NCI-H524 treated with DMSO at 0.1 percent for 48 hours (cell line): ENCODE results near the gene ABCA7.
"Not testable (repeated sequence)": the region's sequence is repeated elsewhere in the genome, so short reads cannot be mapped to it uniquely, and the experiment has no call there.

Experiments used
- DNase-seq: peaks from one replicate; lab custom pipeline; 2025; lab: John Stamatoyannopoulos, UW

Gene ABCA7

DNA sequence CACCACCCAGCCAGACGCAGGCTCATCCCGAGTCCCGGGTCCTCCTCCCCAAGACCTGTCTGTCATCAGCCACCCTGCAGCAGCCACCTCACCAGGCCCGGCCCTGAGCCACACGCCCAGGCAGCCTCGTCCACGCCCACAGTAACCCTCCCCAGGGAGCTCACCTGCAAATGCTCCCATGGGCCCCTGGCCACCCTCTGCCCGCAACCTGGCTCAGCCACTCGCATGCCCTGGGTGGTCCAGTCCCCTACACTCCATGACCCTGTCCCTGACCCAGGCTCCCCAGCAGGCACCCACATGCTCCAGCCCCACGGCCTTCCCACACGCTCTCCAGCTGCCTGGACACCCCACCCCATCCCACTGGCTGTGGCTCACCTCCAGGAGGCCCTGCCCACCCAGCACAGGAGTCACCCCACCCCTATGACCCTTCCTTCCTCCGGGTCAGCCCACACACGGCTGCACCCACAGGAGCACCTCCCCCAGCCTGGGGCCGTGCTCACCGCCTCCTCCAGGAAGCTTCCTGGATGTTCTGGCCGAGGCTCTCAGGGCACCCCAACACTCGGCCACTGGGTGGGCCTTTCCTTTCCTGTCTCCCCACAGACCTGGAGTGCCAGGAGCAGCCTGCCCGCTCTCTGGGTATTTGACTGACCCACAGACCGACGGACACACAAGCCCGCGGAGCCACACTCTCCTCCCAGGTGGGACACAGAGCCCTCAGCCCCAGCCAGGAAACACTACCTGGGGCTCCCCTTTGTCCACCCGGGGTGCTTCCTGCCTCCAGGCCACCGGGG lies 22.6 kb upstream of the ABCA7 start:
- no peak for DNase-seq

DNA sequence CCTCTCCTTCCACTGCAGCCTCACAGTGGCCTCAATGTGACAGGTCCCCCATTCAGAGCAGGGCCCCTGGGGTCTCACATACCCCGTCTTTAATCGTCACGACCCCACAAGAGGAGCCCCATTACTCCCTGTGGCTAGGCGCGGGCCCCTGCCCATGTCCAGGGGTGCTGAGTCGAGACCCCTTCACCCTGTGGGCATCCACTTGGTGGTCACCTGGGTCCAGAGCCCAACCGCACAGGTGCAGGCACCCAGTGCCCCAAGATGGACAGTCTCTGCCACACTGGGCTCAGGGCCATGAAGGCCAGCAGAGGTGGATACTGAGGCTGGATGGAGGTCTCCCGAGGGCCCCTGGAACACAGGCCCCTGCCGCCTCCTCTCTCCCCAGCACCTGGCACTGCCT lies 22.0 kb upstream of the ABCA7 start:
- no peak for DNase-seq

- DNase-seq: no peak
Observed at GRCh38 chr19:1018393-1018792, 21.5 kb upstream of the ABCA7 start.

- DNase-seq: no peak
Observed at GRCh38 chr19:1018932-1019615, 20.8 kb upstream of the ABCA7 start.

GRCh38 chr19:1019616-1019961 lies 20.3 kb upstream of the ABCA7 start:
- DNase-seq: no peak

DNA sequence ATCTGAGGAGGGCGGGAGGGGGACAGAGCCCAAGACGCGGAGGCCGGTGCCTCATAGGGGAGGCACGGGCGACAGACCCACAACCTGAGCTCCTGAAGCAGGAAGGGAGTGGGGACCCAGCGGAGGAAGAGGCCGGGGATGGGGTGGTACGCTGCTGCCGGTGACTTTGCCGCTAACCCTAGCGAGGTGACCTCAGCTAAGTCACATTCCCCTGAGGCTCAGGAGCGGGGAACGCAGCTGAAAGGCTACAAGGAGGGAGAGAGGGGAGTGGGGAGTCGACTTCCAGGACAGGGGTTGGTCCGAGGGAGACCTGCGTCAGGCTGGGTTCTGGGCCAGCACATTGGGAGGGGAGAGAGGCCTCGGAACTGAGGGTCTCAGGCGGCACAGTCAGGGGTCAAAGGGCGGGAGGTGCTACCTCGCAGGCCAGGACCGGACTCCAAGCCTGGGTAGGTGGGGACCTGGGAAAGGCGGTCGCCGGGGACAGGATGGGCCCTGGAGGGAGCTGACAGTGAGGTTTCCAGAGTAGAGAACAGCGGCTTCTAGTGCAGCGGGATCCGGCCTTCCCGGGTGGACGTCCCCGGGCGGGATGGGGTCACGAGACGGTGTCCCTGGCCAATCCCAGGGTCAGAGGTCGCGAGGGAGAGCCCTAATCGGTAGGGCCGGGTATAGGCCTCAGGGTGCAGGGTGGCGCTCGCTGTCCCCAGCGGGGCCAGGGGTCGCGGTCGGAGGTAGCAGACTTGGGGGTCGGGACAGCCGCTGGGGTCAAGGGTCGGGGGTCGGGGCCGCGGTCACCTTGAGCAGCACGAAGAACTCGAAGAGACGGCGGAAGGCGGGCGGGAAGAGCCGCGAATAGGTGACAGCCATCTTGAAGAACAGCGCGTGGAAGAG lies 19.7 kb upstream of the ABCA7 start:
- DNase-seq: no peak

- DNase-seq: peak; percentile 87
Observed at GRCh38 chr19:1020868-1021425, 19.0 kb upstream of the ABCA7 start, which contains the start of gene TMEM259. TSS of gene TMEM259 (minus strand) at chr19:1021123. CDS start at chr19:1020996, 127 bp downstream.

GRCh38 chr19:1023883-1024188 lies 16.1 kb upstream of the ABCA7 start:
- not testable (repeated sequence) for DNase-seq

DNA sequence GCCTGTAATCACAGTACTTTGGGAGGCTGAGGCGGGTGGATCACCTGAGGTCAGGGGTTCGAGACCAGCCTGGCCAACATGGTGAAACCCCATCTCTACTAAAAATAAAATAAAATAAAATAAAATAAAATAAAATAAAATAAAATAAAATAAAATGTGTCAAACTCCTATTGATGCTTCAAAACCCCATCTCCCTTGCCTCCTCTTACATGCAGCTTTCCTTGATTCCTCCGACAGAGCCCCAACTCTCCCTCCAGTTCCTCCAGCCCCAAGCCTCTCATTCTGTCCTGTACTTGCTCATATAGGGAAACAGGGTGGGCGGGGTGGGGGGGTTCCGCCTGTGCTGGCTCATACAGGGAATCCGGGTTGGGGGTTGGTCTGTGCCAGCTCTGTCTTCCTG lies 14.8 kb upstream of the ABCA7 start:
- not testable (repeated sequence) for DNase-seq

DNA sequence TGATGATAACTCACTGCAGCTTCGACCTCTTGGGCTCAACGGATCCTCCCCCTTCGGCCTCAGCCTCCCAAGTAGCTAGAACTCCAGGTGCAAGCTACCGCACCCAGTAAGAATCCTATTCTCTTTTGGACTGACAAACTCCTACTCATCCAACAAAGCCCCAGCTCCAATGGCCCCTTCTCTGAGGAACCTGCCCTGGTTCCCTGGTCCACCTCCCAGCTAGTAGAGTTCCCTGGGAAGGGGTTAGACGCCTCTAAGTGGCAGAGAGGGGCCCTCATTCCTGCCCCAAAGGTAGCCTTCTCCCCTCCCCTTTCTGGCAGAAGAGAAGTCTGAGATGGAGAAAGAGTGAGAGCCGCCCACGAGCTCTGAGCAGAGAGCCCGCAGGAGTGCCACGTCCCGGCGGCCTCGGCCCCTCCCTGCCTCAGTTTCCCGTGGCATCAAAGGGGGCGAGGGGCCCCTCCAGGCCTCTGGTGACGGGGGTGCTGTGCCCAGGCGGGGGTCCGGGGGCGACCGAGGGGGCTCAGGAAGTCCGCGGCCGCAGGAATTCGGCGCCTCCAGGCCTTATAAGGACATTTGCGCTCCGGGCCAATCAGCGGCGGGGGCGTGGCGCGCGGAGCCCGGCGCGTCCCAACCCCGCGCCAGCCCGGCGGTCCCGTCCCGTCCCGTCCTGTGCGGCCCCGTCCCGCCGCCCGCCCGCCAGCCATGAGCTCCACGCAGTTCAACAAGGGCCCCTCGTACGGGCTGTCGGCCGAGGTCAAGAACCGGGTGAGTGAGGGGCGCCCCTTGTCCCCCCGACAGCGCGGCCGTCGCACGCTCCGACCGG lies 13.7 kb upstream of the ABCA7 start, which contains the start of gene CNN2:
CNN2 (plus strand) TSS at position 649 of the 823 bp plus-strand sequence; CDS start at position 703, 54 bp downstream.
- no peak for DNase-seq

- DNase-seq: no peak
Observed at GRCh38 chr19:1026783-1027649, 12.9 kb upstream of the ABCA7 start.

- no peak for DNase-seq
Observed at GRCh38 chr19:1027650-1028061, 12.3 kb upstream of the ABCA7 start.

DNA sequence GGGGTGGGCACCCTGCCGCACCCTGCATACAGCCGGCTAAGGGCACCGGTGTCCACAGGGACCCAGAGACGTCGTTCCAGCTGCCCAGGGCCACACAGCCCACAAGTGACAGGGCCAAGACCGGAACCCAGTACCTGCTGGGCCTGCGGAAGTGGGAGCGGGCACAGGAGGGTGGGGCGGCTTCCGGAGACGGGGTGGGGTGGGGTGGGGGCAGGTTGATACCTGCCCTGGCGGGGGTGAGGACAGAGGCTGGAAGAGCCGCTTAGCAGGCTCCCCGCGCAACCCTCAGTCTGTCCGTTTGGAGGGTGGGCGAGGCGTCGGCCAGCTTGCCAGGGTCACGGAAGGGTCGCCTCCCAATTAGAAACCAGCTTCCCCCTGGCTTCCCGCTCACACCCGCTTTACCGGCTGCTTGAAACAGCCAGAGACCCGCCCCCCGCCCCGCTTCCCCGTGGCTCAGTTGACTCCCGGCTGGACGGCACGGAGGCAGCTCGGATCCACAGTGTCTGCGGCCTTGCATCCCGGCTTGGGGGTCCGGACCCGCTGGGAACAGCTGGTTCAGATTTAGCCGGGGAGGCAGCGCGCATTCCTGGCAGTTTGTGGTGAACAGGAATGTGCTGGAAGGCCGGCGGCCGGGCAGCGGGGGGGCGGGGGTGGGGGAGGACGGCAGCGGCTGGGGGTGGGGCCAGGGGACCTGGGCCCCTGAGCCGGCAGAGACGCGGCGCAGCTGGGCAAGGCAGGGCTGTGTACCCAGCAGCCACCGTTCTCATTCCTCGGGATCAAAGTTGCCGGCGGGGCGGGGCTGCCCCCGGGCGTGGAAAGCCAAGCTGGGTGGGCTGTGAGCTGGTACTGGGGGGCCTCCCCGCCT lies 11.6 kb upstream of the ABCA7 start:
- DNase-seq: no peak

- no peak for DNase-seq
Observed at GRCh38 chr19:1032264-1032867, 7.5 kb upstream of the ABCA7 start.

DNA sequence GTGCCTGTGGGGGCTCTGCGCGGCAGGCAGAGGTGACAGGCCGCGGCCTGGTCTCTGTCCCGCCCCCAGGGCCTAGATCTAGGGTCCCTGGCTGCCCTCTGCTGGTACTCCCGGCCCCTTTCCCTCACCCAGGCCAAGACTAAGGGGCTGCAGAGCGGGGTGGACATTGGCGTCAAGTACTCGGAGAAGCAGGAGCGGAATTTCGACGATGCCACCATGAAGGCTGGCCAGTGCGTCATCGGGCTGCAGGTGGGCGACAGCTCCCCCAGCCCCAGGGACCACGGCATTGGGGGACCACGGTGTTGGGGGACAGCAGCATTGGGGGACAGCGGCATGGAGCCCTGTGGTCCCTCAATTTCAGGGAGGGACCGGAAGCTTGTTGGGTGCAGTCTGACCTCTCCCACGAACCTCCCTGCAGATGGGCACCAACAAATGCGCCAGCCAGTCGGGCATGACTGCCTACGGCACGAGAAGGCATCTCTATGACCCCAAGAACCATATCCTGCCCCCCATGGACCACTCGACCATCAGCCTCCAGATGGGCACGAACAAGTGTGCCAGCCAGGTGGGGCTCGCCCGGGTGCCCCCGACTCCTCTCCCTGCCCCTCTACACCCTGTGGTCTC lies 3.8 kb upstream of the ABCA7 start:
- DNase-seq: no peak

DNA sequence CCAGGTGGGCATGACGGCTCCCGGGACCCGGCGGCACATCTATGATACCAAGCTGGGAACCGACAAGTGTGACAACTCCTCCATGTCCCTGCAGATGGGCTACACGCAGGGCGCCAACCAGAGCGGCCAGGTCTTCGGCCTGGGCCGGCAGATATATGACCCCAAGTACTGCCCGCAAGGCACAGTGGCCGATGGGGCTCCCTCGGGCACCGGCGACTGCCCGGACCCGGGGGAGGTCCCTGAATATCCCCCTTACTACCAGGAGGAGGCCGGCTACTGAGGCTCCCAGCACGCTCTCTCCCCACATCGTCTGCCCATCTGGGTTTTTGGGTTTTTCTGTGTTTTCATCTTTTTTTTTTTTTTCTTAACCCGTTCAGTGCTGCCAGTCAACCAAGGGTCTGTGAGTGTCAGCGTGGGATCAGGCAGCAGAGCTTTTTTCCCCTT lies 2.3 kb upstream of the ABCA7 start:
- no peak for DNase-seq

DNA sequence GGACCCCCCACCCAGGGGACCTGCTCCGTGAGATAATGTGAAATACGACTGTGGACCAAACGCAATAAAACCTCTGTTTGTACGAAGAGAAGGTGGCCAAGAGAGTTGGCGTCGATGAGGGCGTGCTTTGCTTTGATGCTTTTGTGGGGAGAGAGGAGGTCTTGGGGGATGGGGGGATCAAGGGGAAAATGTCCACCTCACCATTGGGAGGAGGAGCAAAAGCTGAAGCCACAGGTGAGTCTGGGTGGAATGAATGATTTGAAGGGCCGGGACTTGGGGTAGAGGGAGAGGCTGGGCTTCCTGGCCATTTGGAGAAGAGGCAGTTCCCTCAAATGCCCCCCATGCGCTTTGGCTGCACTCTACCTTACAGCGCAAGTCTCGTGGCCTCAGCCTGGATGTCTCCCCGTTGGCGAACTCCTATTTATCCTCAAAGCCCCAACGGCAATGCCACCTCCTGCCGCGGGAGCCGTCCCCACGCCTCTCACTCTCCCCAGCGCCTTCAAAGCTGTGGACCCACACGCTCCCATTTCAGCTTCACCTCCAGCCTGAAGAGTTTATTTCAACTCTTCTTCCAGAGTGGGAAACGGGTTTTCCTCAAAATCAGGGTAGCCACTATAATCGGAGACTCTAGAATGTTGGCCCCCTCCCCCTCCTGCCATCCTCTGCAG lies 795 bp upstream of the ABCA7 start:
- DNase-seq: no peak
